Esophagus squamous epithelium (tissue), 5 donors: ENCODE results near the gene GLRX5. TPM values are rescaled to one million over a fixed set of nuclear protein-coding genes. Genes with fewer than 3 reads are reported as not detected.

Source experiments
- DNase-seq: peaks from one replicate; lab custom pipeline; 2025; lab: John Stamatoyannopoulos, UW
- H3K27ac ChIP-seq, 4 donors: fragments of 200-600 bp; sonication (generic); one replicate each; pipeline ENCODE4 v1.5.1; 2016 to 2019; ENCODE audit warnings: mild to moderate bottlenecking in 1 of 4
- H3K27me3 ChIP-seq, 4 donors: fragments of 200-600 bp; sonication (generic); 1 replicate in 3 of 4; 2 replicates in 1 of 4; pipeline versions ENCODE4 v1.5.1 to v1.6.0; 2017 to 2021; ENCODE audit warnings: antibody characterized with exemption in 1 of 4
- H3K36me3 ChIP-seq, 3 donors: fragments of 200-600 bp; sonication (generic); one replicate each; pipeline ENCODE4 v1.5.1; 2016 to 2019
- H3K4me1 ChIP-seq, 3 donors: fragments of 200-600 bp; sonication (generic); one replicate each; pipeline ENCODE4 v1.5.1; 2017 to 2019
- H3K4me3 ChIP-seq, 4 donors: fragments of 200-600 bp; sonication (generic); 1 replicate in 3 of 4; 2 replicates in 1 of 4; pipeline ENCODE4 v1.5.1; 2016 to 2019; ENCODE audit warnings: mild to moderate bottlenecking in 2 of 4, moderate library complexity in 1 of 4
- H3K9me3 ChIP-seq, 3 donors: fragments of 200-600 bp; sonication (generic); one replicate each; pipeline ENCODE4 v1.5.1; 2016 to 2019
- POLR2A ChIP-seq, 4 donors: fragments of 450-650 bp; IDR thresholded peaks; one replicate each; pipeline ENCODE4 v1.6.1; 2017; ENCODE audit warnings: antibody characterized with exemption in 4 of 4, mild to moderate bottlenecking in 4 of 4, moderate library complexity in 3 of 4
- WGBS, 2 donors: methylation state at CpG; one replicate each; pipeline ENCODE4 v1.1.5; 2018; 5-methylcytosine and 5-hydroxymethylcytosine counted together
- intact Hi-C: fragments of 100-400 bp; cut with DNase I; formaldehyde crosslinking; loops from one replicate; pipeline ENCODE4 v1.15.0; 2022
- total RNA-seq, 4 donors: library from RNA; depleted of rRNA; stranded (reverse); fragments of >200 nt; gene quantifications; one replicate each; pipeline ENCODE4 v1.1.0, GENCODE V29; 2016
- TF ChIP-seq, protein P1 (sequence below), 6 experiments: fragments of 450-650 bp in 4 of 6; fragments of 200-600 bp in 2 of 6; sonication (generic) in 2 of 6; IDR thresholded peaks; one replicate each; pipeline ENCODE4 v1.5.1; 2016 to 2019; ENCODE audit warnings: antibody characterized with exemption in 6 of 6, mild to moderate bottlenecking in 4 of 6, moderate library complexity in 4 of 6
- donor health status: DM: yes; HTN: yes; CAD: no.

The GLRX5 gene
- total RNA-seq, 4 donors from 2014 or later, result 14.4 to 40.1 (median 32.6) TPM

DNA sequence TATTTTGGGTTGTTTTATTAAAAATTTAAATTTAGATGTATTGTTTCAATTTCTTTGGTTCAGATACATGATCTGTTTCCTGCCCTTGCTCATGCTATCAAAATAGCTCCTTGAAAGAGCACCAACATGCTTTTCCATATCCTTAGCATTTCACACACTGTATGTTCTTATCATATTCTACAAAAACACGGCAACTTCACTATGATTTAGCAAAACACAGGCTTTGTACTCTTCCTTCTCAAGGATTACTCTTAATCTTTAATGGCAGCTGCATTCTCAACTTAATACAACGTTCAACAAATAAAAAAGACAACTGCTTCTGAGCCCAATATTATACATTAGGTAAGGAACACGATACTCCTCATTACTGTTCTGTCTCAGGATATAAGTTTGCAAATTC is 2.9 kb upstream of the GLRX5 start:
- no peaks in the 10 kb centered on the region for H3K27me3 ChIP-seq
- WGBS, 2 donors, result 19 to 21% methylated on average over 3 of the region's 3 CpGs
- no peaks in the 10 kb centered on the region for H3K9me3 ChIP-seq
- peaks cover 41 to 74% (median 44%) of the 10 kb centered on the region in 3 donors for H3K4me1 ChIP-seq
- peaks cover 0 to 8% (median 0%) of the 10 kb centered on the region in 3 donors for H3K36me3 ChIP-seq
- TF ChIP-seq POLR2A (IDR thresholded peaks at IDR 0.05), result no peak
- TF ChIP-seq, protein P1, sequence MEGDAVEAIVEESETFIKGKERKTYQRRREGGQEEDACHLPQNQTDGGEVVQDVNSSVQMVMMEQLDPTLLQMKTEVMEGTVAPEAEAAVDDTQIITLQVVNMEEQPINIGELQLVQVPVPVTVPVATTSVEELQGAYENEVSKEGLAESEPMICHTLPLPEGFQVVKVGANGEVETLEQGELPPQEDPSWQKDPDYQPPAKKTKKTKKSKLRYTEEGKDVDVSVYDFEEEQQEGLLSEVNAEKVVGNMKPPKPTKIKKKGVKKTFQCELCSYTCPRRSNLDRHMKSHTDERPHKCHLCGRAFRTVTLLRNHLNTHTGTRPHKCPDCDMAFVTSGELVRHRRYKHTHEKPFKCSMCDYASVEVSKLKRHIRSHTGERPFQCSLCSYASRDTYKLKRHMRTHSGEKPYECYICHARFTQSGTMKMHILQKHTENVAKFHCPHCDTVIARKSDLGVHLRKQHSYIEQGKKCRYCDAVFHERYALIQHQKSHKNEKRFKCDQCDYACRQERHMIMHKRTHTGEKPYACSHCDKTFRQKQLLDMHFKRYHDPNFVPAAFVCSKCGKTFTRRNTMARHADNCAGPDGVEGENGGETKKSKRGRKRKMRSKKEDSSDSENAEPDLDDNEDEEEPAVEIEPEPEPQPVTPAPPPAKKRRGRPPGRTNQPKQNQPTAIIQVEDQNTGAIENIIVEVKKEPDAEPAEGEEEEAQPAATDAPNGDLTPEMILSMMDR (IDR thresholded peaks at IDR 0.05), result no peak
- intact Hi-C loops, result no loop called here
- peak overlapping the region in 1 of 4 donors; percentile 30 for H3K27ac ChIP-seq
- no peak overlapping the region for H3K4me3 ChIP-seq
- no peak for DNase-seq

DNA sequence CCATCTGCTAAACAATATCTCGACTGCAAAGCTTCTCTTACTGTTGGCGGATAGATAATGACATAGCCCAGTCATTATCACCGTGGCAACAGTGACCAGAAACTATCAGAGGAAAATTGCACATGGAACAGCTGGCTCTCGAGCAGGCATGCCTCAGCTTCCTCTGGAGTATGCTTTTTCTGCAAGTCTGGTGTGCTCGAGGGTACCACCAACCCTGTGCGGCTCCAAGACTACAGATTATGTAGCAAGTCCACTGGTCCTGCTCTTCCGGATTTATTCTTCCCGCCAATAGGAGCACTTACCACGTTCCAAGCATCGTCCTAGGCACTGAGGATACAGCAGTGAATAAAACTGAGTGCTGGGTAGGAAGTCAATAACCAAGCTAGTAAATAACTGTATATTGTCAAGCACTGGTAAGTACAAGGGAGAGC is 1.4 kb upstream of the GLRX5 start:
- H3K4me1 ChIP-seq, result peaks cover 41 to 77% (median 54%) of the 10 kb centered on the region in 3 donors
- H3K4me3 ChIP-seq, result peak overlapping the region; percentile 74 to 99 (median 91)
- no peak for DNase-seq
- peaks cover 0 to 8% (median 0%) of the 10 kb centered on the region in 3 donors for H3K36me3 ChIP-seq
- intact Hi-C loops, result no loop called here
- no peaks in the 10 kb centered on the region for H3K27me3 ChIP-seq
- no peaks in the 10 kb centered on the region for H3K9me3 ChIP-seq
- 3 to 7% methylated on average over 6 to 9 of the region's 10 CpGs for WGBS, 2 donors
- TF ChIP-seq, protein P1 (IDR thresholded peaks at IDR 0.05), result no peak
- no peak for TF ChIP-seq POLR2A (IDR thresholded peaks at IDR 0.05)
- peak overlapping the region; percentile 34 to 91 (median 88) for H3K27ac ChIP-seq

DNA sequence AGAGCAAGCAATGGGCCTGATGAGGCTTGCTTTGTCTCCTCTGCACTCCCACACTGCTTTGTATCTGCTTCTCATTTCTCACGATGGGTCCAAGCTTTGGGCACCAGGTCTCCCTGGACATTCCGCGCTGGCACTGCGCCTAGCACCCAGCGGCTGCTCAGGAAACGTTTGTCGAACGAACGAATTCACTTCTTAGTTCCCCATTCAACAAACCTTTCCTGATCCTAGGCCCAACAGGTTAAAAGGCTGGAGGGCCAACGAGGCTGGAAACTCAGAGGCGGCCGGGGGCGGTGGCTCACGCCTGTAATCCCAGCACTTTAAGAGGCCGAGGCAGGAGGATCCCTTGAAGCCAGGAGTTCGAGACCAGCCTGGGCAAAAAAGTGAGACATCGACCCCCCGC is 1.0 kb upstream of the GLRX5 start:
- peaks cover 41 to 78% (median 54%) of the 10 kb centered on the region in 3 donors for H3K4me1 ChIP-seq
- intact Hi-C loops, result no loop called here
- H3K9me3 ChIP-seq, result no peaks in the 10 kb centered on the region
- 0 to 2% methylated on average over 15 to 17 of the region's 18 CpGs for WGBS, 2 donors
- TF ChIP-seq, protein P1 (IDR thresholded peaks at IDR 0.05), result no peak
- no peak for TF ChIP-seq POLR2A (IDR thresholded peaks at IDR 0.05)
- H3K36me3 ChIP-seq, result peaks cover 0 to 5% (median 0%) of the 10 kb centered on the region in 3 donors
- H3K27ac ChIP-seq, result peak overlapping the region; percentile 34 to 91 (median 88)
- H3K27me3 ChIP-seq, result no peaks in the 10 kb centered on the region
- H3K4me3 ChIP-seq, result peak overlapping the region; percentile 74 to 99 (median 91)
- DNase-seq, result no peak

DNA sequence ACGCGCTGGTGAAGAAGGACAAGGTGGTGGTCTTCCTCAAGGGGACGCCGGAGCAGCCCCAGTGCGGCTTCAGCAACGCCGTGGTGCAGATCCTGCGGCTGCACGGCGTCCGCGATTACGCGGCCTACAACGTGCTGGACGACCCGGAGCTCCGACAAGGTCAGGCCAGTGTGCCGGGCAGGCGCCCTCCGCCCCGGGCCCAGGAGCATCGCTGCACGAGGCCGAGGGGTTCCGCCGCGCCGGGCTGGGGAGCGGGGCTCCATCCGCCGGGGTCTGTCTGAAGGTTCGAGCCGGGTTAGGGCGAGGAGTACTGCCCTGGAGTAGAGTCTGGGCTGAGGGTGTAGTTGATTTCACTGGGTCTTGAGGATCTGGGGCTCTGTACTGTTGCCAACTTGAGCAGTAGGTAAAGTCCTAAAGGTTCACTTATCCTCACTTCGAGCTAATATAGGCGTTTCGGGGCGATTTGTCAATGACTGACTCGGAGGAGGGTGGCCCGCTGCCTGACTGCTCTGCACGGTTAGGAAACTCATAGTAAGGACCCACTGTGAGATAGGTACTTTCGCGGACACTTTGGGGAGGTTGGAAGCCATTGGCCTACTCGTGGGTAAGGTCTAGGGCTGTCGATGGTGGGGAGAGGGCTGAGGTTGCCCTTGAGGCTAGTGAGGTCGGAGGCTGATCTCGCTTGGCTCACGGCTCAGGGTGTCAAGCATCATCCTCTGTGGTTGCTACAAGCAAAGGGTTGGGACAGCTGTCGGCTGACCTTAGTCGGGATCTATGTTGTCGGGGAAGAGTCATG is 574 bp downstream of the GLRX5 start:
- intact Hi-C loops, result no loop called here
- 3 to 4% methylated on average over 16 to 18 of the region's 52 CpGs for whole genome bisulfite sequencing, 2 donors
- peaks cover 41 to 69% (median 54%) of the 10 kb centered on the region in 3 donors for H3K4me1 ChIP-seq
- TF ChIP-seq, protein P1 (IDR thresholded peaks at IDR 0.05), result peak in 1 of 6 experiments; percentile 0
- TF ChIP-seq POLR2A (IDR thresholded peaks at IDR 0.05), result no peak
- peak overlapping the region; percentile 78 to 91 (median 83) for H3K27ac ChIP-seq
- peak overlapping the region; percentile 74 to 99 (median 91) for H3K4me3 ChIP-seq
- H3K27me3 ChIP-seq, result no peaks in the 10 kb centered on the region
- no peaks in the 10 kb centered on the region for H3K36me3 ChIP-seq
- H3K9me3 ChIP-seq, result no peaks in the 10 kb centered on the region
- no peak for DNase-seq

DNA sequence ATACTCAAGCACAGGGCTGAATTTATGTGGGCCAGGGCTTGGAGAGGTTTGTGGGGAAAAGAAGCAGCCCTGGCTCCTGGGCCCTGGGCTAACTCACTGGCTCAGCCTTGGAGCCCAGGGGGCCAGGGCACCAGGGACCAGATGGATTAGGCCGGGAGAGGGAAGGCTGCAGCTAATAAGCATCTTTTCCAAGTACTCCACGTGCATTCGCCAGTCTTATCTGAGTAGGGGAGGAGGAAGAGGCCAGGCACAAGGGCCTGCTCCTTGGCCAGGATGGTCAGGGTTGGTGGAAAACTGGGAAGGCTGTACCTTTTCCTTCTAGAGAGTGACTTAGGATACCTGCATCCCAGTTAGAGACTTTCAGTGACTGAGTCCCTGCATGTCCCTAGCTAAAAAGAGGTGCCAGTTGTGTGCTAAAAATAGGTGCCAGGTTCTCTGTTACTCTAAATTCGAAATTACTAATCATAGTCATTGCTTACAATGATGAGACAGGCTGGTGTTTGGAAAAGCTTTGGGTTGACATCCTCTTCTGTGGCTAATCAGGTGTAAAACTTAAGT is 1.3 kb downstream of the GLRX5 start:
- peaks cover 35 to 62% (median 51%) of the 10 kb centered on the region in 3 donors for H3K4me1 ChIP-seq

More for the DNA sequence above, 1.3 kb downstream of the GLRX5 start:
- no peak for DNase-seq
- no peaks in the 10 kb centered on the region for H3K27me3 ChIP-seq
- peak overlapping the region; percentile 74 to 99 (median 91) for H3K4me3 ChIP-seq
- H3K36me3 ChIP-seq, result no peaks in the 10 kb centered on the region
- no peak for TF ChIP-seq POLR2A (IDR thresholded peaks at IDR 0.05)
- TF ChIP-seq, protein P1 (IDR thresholded peaks at IDR 0.05), result no peak
- WGBS, 2 donors, result 26 to 32% methylated on average over 4 of the region's 4 CpGs
- H3K27ac ChIP-seq, result peak overlapping the region in 2 of 4 donors; percentile 78 to 79
- H3K9me3 ChIP-seq, result no peaks in the 10 kb centered on the region
- intact Hi-C loops, result no loop called here
